ENCODE data around the gene CCDC88B.

Gene CCDC88B

DNA sequence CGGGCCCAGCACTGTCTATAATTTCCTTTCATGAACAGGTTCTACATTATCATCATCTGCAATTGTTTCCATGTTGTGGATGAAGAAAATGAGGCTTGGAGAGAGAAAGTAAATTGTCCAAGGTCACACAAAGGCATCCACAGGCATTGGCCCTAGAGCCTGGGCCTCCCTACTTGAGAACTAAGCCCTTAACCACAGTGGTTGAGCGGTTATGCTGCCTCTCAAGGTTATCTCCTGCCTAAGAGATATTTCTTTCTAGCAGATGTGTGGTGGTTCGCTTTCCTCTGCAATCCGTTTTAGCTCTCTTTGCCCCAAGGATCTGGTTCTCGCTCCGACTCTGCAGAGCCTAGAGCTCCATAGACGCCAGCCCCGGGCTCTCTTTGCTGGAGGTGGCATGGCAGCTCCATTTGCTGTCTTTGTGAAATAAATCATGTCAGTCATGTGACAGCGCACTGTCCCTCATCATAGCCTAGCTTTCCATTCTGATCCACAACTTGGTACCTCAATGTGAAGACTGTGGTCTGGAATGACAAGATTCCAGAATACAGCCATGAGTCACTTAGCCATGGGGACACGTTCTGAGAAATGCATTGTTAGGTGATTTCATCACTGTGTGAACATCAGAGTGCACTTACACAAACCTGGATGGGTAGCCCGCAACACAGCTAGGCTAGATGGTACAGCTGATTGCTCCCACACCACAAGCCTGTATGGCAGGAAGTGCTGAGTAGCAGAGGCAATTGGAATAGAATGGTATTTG is 46.1 kb downstream of the CCDC88B start:
- DNase-seq = no peak

DNA sequence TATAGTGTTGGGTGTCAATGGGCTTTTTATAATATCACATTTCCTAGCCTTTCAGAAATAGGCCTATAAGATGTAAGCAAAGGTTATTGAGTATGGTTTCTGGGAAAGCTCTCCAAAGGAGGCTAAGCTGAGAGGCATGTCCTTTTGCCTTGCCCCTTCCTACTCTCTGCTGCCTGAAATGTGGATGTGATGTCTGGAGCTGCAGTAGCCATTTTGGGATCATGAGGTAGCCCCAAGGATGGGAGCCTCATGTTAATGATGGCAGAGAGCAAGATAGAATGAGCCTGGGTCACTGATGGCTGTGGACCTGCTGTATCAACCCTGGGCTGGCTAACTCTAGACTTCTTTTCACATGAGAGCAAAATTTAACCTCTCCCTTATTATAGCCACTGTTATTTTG is 47.9 kb downstream of the CCDC88B start:
- DNase-seq = no peak

DNA sequence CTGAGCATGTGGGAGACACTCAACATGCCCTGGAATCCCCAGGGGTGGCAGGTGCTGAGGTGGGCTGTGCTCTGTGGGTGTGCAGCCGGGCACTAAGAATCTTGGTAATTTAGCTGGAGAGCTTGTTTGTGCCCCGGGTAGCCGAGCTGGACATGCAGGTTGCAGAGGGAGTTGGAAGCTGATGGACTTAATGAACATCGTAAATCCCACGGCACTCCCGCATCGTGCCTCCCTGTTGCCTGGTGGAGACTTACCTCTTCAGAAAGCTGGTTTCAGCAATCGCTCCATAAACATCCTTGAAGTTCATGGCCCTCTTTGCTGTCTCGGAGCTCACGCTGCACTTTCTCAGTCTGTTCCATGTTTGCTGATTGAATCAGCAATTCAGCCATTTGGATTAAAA is 48.9 kb downstream of the CCDC88B start:
- no peak for DNase-seq

DNA sequence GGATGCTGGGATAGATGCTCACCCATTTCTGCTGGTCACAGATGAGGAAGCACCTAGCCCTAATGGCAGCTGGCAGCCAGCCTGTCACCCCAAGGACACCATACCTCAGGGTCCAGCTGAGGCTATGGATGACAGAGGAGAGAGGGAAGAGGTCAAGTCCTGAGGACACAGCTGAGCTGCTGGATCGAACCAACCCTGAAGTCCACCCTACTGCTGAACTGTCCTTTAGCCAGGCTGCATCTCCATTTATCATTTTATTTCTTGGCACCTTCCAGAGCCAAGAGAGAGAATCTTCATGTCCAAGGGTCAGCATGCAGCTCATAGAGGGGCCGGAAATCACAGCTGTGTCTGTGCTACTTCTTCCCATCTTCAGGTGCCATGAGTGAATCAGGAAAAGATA is 49.8 kb downstream of the CCDC88B start:
- DNase-seq = no peak

DNA sequence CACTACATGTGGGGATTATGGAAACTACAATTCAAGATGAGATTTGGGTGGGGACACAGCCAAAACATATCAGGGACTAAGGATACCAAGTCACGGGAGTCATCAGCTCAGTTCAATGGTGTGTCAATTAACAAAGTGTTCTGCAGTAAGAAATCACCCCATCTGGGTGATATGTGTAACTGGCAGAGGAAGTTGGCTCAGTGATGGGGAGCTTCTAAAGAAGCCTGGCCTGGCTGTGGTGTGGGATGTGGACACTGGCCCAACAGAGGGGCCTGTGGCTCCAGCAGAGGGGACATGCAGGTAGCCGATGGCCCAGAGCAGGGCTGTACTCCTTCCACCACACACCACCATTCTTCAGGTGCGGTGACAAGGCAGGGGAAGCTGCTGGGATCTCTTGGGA is 50.6 kb downstream of the CCDC88B start:
- no peak for DNase-seq

DNA sequence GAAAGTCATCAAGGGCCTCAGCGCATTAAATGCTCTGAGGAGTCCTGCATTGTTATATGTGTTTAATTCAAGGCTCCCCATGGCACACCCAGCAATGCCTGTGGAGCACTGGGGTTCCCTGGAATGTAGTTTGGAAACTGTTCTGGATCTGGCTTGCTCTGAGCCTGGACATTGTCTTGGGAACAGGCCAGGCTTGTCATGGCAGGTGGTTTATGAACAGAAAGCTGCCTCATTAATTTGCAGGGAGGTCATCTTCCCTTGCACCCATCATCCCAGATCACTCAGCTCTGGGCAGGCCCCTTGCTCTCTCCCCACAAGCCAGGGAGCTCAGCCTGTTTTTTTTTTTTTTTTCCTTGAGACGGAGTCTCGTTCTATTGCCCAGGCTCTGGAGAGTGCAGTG is 51.8 kb downstream of the CCDC88B start:
- DNase-seq = no peak

DNA sequence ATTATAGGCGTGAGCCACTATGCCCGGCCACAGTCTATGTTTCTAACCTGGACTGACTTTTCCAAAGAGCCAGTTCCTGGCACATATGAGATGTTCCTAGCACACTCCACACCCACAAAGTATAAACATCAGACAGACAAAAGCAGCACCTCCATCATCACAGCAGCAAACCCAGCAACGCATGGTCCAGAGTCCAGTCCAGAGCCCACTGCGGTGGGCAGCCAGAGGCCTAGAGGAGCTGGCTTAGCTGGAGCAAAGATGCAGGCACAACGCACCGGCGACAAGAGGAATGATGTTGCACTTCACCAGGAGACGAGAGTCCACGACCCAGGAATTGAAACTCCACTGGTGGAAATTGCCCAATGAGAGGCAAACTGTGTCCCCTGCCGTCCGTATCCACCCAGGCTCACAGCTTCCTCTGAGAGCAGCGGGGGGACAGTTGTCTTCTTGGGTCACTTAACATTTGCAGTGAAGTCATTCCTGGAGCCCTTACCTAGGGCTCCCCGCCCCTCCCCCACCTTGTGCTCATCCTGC is 55.6 kb downstream of the CCDC88B start:
- DNase-seq = no peak

DNA sequence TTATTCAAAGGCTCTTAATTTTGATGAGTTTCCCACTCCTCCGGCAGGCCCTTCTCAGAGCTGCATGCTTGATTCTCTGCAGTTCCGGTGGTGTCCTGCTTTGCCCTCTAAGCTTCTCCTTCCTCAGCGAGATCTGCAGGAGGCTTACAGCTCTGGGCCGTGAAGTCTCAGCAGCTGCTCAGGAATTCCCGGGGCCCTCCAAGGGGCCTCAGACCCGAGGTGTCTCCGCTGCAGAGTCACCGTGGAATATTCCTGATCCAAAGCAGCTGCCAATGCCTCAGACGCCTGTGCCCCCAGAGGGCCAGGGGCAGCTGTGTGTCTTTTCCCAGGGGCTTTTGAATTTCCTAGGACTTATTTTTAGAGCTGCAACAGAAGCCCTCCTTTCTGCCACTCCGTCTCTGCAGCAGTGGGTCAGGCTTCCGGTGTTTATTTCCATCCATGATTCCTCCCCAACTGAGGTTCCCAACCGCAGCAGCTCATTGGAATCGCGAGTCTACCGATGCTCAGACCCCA is 56.1 kb downstream of the CCDC88B start:
- DNase-seq = no peak

DNA sequence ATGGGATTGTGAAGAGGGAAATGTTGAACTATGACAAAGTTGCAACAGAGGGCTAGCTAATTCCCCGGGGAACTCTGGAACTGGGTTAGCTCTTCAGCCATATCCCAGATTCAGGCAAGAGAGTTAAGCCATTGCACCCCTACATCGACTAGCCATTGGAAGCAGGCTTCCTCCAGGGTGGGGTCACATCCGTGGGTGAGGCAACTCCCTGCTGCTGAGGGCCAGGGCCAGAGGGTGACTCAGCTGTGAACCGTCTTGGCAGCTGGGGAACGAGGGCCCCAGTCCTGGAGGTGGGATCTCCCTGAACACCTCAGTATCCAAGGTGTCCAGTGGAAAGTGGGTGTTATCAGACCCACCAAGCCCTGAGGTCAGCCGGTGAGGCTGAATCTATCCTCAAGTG is 60.1 kb downstream of the CCDC88B start:
- peak; percentile 51 for DNase-seq

DNA sequence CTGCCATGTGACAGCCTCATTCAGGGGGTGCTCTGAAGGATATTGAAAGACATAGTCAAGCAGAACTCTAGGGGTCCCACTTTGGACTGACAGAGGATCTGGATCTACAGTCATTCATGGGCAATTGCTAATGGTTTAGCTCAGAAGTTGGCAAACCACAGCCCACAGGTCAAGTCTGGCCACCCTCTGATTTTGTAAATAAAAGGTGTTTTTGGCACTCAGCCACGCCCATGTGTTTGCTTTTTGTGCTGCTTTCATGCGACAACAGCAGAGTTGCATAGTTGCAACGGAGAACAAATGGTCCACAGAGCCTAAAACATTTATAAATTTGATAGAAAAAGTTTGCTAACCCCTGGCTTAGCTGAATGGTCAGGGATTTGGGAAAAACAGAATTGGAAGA is 60.7 kb downstream of the CCDC88B start:
- DNase-seq = no peak

DNA sequence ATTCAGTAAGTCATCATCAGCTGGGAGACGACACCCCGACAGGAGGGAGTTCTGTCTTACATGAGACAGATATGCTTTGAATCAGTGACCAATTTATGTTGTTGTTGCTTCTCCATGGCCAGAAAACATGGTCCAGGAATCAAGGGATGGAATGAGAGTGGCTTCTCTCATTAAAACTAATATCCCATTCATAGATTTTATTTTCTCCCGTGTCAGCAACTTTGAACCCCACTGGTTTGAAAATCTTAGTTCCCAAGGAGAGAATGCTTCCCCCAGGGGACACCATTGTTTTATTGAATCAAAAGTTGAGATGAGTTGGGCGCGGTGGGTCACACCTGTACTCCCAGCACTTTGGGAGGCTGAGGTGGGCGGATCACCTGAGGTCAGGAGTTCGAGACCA is 61.8 kb downstream of the CCDC88B start:
- DNase-seq = no peak

DNA sequence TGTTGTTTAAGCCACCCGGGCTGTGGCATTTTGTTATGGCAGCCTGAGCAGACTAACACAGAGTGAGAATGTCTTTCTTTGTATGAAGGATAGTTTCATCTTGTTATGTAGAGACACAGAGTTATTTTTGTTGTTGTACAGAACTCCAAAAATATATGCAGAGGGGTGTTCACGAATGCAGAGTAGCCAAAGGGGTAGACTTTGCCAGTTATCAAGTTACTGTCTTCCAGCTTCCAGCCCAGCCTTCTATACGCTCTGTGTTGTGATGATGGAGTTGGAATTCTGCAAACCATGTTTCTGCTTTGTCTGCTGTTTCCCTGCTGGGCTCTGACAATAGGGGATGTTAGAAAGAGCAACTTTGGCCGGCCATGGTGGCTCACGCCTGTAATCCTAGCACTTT is 63.1 kb downstream of the CCDC88B start:
- DNase-seq = no peak

DNA sequence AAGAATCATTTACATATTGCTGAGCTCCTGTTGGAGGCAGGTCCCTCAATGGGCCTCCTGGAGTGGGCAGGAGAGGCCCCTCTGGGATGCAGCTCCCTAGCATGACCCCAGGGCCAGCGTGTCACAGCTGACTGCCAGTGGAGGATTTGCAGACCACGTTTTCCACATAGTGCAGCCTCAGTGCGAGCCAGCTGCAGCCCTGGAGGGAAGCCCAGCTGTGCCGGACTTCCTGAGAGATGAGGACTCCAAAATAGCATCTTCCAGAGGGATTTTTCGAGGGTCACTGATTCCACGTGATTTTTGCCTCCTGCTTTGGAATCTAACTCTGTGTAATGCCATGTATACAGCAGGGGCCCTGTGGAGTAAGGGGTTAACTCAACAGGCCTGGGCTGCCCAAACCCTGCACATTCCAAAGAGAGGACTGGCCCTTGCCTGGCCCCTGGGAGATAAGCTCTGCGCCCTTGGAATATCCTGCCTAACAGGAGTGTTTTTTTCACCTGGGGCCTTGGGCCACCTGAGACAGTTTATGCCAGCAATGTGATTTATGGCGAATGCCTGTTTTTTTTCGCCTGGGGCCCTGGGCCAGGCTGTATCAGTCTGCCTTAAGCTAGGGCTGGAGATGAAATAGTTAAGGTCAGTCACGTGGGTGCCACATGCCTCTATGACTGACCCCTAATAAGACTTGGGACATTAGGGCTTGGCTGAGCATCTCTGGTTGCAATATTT is 66.4 kb downstream of the CCDC88B start:
- DNase-seq = no peak

All from NCI-H226 (cell line).